Tibial nerve (tissue), 4 donors: ENCODE data around the gene PPM1M.

Experiments used
- EP300 ChIP-seq, 2 donors: sonication (generic); formaldehyde crosslinking; IDR thresholded peaks; one replicate each; pipeline ENCODE4 v1.6.1; 2017; ENCODE audit warnings: antibody characterized with exemption in 2 of 2, mild to moderate bottlenecking in 1 of 2
- POLR2A ChIP-seq, 2 donors: fragments of 450-650 bp; IDR thresholded peaks; one replicate each; pipeline ENCODE4 v1.6.1; 2017; ENCODE audit warnings: antibody characterized with exemption in 2 of 2, mild to moderate bottlenecking in 2 of 2, moderate library complexity in 2 of 2
- TF ChIP-seq, protein P1 (sequence below), 5 experiments: fragments of 200-600 bp in 3 of 5; fragments of 450-650 bp in 2 of 5; sonication (generic) in 3 of 5; IDR thresholded peaks; one replicate each; pipeline ENCODE4 v1.5.1; 2016 to 2019; ENCODE audit warnings: antibody characterized with exemption in 5 of 5, mild to moderate bottlenecking in 3 of 5, moderate library complexity in 2 of 5

DNA sequence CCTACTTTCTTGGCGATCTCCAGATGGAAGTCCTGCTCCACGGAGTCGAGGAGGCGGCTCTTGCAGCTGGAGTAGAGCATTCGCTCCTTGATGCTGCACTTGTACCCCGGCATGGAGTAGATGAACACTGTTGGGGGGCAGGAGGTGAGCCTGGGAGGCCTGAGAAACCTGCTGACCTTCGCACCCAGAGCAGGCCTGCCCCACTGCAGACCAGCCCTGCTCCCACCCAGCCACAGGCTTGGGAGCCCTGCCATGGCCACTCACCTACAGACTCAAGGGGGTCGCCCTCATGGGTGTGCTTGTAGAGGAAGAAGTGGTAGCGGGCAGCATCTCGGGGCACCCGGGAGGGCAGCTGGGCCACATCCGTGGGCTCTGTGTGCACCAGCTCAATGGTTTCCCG, 15.9 kb upstream of the PPM1M start:
- TF ChIP-seq POLR2A (IDR thresholded peaks at IDR 0.05), result no peak
- TF ChIP-seq, protein P1, sequence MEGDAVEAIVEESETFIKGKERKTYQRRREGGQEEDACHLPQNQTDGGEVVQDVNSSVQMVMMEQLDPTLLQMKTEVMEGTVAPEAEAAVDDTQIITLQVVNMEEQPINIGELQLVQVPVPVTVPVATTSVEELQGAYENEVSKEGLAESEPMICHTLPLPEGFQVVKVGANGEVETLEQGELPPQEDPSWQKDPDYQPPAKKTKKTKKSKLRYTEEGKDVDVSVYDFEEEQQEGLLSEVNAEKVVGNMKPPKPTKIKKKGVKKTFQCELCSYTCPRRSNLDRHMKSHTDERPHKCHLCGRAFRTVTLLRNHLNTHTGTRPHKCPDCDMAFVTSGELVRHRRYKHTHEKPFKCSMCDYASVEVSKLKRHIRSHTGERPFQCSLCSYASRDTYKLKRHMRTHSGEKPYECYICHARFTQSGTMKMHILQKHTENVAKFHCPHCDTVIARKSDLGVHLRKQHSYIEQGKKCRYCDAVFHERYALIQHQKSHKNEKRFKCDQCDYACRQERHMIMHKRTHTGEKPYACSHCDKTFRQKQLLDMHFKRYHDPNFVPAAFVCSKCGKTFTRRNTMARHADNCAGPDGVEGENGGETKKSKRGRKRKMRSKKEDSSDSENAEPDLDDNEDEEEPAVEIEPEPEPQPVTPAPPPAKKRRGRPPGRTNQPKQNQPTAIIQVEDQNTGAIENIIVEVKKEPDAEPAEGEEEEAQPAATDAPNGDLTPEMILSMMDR (IDR thresholded peaks at IDR 0.05), result no peak
- TF ChIP-seq EP300 (IDR thresholded peaks at IDR 0.05), result no peak
